HEK293 (cell line): Measurements from ENCODE around the gene DHRS7.

Source experiments
- CTCF ChIA-PET: fragments of 350-600 bp; formaldehyde crosslinking; extraction: SDS; loops from one replicate; lab custom pipeline; 2021; ENCODE audit warnings: antibody characterized with exemption; lab: Yijun Ruan, JAX
- POLR2A ChIA-PET: fragments of 300-600 bp; formaldehyde crosslinking; extraction: SDS; loops from one replicate; lab custom pipeline; 2020; ENCODE audit warnings: antibody characterized with exemption, inconsistent platforms; lab: Yijun Ruan, JAX
- H3K27ac ChIP-seq: fragments of 200-500 bp; sonication (Bioruptor generic); 2 replicates; pipeline ENCODE4 v1.5.1; 2014; ENCODE audit warnings: low read depth, low read length, control low read depth, inconsistent platforms; ENCODE audit errors: extremely low read depth
- H3K36me3 ChIP-seq, 2 experiments: fragments of 200-500 bp in 1 of 2; sonication (Bioruptor generic) in 1 of 2; 1 replicate in 1 of 2; 2 replicates in 1 of 2; pipeline ENCODE4 v1.5.1; 2014 to 2017; ENCODE audit warnings: inconsistent platforms in 2 of 2, low read length in 2 of 2; ENCODE audit not compliant: control insufficient read depth in 2 of 2, insufficient read depth in 1 of 2
- H3K4me1 ChIP-seq: fragments of 200-500 bp; sonication (Bioruptor generic); 2 replicates; pipeline ENCODE4 v1.5.1; 2014; ENCODE audit warnings: mild to moderate bottlenecking, low read length, inconsistent platforms; ENCODE audit not compliant: control insufficient read depth, insufficient read depth
- H3K4me3 ChIP-seq: 2 replicates; pipeline ENCODE4 v1.5.1; 2011; ENCODE audit warnings: low read depth, mild to moderate bottlenecking, control low read depth, low read length, moderate library complexity
- H3K9me3 ChIP-seq: fragments of 200-500 bp; sonication (Bioruptor generic); 2 replicates; pipeline ENCODE4 v1.5.1; 2014; ENCODE audit warnings: low read depth, low read length, inconsistent platforms; ENCODE audit not compliant: control insufficient read depth, insufficient read depth
- GLIS2 ChIP-seq: fragments of 450-650 bp; formaldehyde crosslinking; IDR thresholded peaks from 2 replicates; pipeline ENCODE4 v1.5.1; 2016; ENCODE audit warnings: missing biosample characterization, missing genetic modification characterization
- IKZF3 ChIP-seq: fragments of 450-650 bp; IDR thresholded peaks from 2 replicates; pipeline ENCODE4 v1.5.0; 2018; ENCODE audit warnings: missing biosample characterization, mild to moderate bottlenecking, missing genetic modification characterization, moderate library complexity
- TRIM28 ChIP-seq: IDR thresholded peaks from 2 replicates; pipeline ENCODE4 v1.6.1; 2011; ENCODE audit warnings: low read length, control low read depth, borderline replicate concordance
- ZFHX2 ChIP-seq: fragments of 450-650 bp; formaldehyde crosslinking; conservative IDR thresholded peaks from 2 replicates; pipeline ENCODE4 v1.5.1; 2016; ENCODE audit warnings: missing biosample characterization, missing genetic modification characterization
- ZNF174 ChIP-seq: fragments of 450-650 bp; formaldehyde crosslinking; IDR thresholded peaks from 2 replicates; pipeline ENCODE4 v1.5.0; 2017; ENCODE audit warnings: missing biosample characterization, mild to moderate bottlenecking, missing genetic modification characterization
- ZNF248 ChIP-seq: fragments of 450-650 bp; formaldehyde crosslinking; IDR thresholded peaks from 2 replicates; pipeline ENCODE4 v1.5.1; 2017; ENCODE audit warnings: missing biosample characterization, missing genetic modification characterization
- ZNF48 ChIP-seq: fragments of 450-650 bp; formaldehyde crosslinking; IDR thresholded peaks from 2 replicates; pipeline ENCODE4 v1.5.1; 2016; ENCODE audit warnings: missing biosample characterization, missing genetic modification characterization
- ZNF658 ChIP-seq: fragments of 450-650 bp; formaldehyde crosslinking; IDR thresholded peaks from 2 replicates; pipeline ENCODE4; 2016; ENCODE audit warnings: missing biosample characterization, missing genetic modification characterization
- ZNF792 ChIP-seq: fragments of 450-650 bp; formaldehyde crosslinking; IDR thresholded peaks from 2 replicates; pipeline ENCODE4 v1.5.1; 2016; ENCODE audit warnings: missing biosample characterization, missing genetic modification characterization
- TF ChIP-seq, protein P1 (sequence below): fragments of 450-650 bp; formaldehyde crosslinking; IDR thresholded peaks from 2 replicates; pipeline ENCODE4 v1.5.1; 2017; ENCODE audit warnings: missing biosample characterization, missing genetic modification characterization
- TF ChIP-seq, protein P2 (sequence below): fragments of 450-650 bp; formaldehyde crosslinking; IDR thresholded peaks from 2 replicates; pipeline ENCODE4 v1.5.1; 2016; ENCODE audit warnings: missing biosample characterization, missing genetic modification characterization
- TF ChIP-seq, protein P3 (sequence below): fragments of 450-650 bp; formaldehyde crosslinking; IDR thresholded peaks from 2 replicates; pipeline ENCODE4 v1.5.1; 2016; ENCODE audit warnings: missing biosample characterization, missing genetic modification characterization
- TF ChIP-seq, protein P4 (sequence below): fragments of 450-650 bp; formaldehyde crosslinking; IDR thresholded peaks from 2 replicates; pipeline ENCODE4 v1.5.1; 2017; ENCODE audit warnings: missing biosample characterization, missing genetic modification characterization

Gene DHRS7

DNA sequence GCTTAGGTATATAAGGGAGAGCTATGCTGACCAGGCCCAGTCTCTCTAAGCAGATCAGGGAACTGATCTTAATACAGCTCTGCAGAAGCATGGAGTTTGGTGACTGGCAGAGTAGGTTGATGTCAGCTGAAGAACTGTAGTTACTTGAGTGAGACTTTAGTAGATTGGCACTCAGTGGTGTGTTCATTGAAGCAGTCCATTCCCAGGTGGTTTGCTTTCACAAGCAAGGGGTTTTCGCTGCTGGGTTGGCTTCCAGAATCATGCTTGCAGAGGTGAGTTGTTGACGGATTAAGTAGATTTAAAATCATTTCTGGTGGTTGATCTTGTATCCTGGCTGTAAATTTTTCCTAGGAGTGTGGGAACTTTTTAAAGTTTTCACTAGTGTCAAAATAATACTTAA lies 6.5 kb upstream of the DHRS7 start:
- CTCF ChIA-PET: interaction anchor here (0.7 to 1.0 kb wide), 3 partner anchors 12 to 706 kb away, joined by 3 to 4 read pairs (median 4); no protein-coding TSS in a partner anchor
- no peaks in the 10 kb centered on the region for H3K4me1 ChIP-seq
- TF ChIP-seq ZNF792 (no peak), GLIS2 (tag by site-specific recombination) (no peak), IKZF3 (tag by site-specific recombination) (no peak), ZNF174 (tag by site-specific recombination) (no peak), ZNF248 (tag by site-specific recombination) (no peak), ZNF48 (no peak), ZNF658 (no peak)
- TF ChIP-seq, protein P1, sequence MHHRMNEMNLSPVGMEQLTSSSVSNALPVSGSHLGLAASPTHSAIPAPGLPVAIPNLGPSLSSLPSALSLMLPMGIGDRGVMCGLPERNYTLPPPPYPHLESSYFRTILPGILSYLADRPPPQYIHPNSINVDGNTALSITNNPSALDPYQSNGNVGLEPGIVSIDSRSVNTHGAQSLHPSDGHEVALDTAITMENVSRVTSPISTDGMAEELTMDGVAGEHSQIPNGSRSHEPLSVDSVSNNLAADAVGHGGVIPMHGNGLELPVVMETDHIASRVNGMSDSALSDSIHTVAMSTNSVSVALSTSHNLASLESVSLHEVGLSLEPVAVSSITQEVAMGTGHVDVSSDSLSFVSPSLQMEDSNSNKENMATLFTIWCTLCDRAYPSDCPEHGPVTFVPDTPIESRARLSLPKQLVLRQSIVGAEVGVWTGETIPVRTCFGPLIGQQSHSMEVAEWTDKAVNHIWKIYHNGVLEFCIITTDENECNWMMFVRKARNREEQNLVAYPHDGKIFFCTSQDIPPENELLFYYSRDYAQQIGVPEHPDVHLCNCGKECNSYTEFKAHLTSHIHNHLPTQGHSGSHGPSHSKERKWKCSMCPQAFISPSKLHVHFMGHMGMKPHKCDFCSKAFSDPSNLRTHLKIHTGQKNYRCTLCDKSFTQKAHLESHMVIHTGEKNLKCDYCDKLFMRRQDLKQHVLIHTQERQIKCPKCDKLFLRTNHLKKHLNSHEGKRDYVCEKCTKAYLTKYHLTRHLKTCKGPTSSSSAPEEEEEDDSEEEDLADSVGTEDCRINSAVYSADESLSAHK: no peak
- TF ChIP-seq, protein P2, sequence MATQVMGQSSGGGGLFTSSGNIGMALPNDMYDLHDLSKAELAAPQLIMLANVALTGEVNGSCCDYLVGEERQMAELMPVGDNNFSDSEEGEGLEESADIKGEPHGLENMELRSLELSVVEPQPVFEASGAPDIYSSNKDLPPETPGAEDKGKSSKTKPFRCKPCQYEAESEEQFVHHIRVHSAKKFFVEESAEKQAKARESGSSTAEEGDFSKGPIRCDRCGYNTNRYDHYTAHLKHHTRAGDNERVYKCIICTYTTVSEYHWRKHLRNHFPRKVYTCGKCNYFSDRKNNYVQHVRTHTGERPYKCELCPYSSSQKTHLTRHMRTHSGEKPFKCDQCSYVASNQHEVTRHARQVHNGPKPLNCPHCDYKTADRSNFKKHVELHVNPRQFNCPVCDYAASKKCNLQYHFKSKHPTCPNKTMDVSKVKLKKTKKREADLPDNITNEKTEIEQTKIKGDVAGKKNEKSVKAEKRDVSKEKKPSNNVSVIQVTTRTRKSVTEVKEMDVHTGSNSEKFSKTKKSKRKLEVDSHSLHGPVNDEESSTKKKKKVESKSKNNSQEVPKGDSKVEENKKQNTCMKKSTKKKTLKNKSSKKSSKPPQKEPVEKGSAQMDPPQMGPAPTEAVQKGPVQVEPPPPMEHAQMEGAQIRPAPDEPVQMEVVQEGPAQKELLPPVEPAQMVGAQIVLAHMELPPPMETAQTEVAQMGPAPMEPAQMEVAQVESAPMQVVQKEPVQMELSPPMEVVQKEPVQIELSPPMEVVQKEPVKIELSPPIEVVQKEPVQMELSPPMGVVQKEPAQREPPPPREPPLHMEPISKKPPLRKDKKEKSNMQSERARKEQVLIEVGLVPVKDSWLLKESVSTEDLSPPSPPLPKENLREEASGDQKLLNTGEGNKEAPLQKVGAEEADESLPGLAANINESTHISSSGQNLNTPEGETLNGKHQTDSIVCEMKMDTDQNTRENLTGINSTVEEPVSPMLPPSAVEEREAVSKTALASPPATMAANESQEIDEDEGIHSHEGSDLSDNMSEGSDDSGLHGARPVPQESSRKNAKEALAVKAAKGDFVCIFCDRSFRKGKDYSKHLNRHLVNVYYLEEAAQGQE (tag by site-specific recombination): no peak
- TF ChIP-seq, all 188 proteins: peak for 0
- POLR2A ChIA-PET: no interaction called here
- no peak overlapping the region for H3K4me3 ChIP-seq
- H3K36me3 ChIP-seq: no peaks in the 10 kb centered on the region
- no peak overlapping the region for H3K27ac ChIP-seq
- no peaks in the 10 kb centered on the region for H3K9me3 ChIP-seq

DNA sequence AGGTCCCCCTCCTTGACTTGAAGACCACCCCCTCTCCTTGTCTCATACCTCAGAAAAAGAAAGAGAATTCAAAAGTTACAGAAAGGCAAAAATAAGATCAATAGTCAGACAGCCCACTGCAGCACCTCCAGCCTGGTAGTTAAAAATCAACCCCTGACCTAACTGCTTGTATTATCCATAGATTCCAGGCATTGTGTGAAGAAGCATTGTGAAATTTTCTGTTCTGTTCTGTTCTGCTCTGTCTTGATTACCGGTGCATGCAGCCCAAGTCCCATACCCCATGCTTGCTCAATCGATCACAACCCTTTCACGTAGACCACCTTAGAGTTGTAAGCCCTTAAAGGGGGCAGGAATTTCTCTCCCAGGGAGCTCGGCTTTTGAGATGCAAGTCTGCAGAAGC lies 5.8 kb upstream of the DHRS7 start:
- Histone ChIP-seq H3K4me3 (no peak overlapping the region), H3K4me1 (no peaks in the 10 kb centered on the region), H3K27ac (no peak overlapping the region), H3K36me3 (no peaks in the 10 kb centered on the region), H3K9me3 (no peaks in the 10 kb centered on the region)
- POLR2A ChIA-PET: no interaction called here
- CTCF ChIA-PET: interaction anchor here (0.7 to 1.8 kb wide), 2 partner anchors 13 to 707 kb away, joined by 3 to 9 read pairs; no protein-coding TSS in a partner anchor
- TF ChIP-seq, protein P3, sequence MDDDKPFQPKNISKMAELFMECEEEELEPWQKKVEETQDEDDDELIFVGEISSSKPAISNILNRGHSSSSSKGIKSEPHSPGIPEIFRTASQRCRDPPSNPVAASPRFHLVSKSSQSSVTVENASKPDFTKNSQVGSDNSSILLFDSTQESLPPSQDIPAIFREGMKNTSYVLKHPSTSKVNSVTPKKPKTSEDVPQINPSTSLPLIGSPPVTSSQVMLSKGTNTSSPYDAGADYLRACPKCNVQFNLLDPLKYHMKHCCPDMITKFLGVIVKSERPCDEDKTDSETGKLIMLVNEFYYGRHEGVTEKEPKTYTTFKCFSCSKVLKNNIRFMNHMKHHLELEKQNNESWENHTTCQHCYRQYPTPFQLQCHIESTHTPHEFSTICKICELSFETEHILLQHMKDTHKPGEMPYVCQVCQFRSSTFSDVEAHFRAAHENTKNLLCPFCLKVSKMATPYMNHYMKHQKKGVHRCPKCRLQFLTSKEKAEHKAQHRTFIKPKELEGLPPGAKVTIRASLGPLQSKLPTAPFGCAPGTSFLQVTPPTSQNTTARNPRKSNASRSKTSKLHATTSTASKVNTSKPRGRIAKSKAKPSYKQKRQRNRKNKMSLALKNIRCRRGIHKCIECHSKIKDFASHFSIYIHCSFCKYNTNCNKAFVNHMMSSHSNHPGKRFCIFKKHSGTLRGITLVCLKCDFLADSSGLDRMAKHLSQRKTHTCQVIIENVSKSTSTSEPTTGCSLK (tag by site-specific recombination): no peak
- TF ChIP-seq TRIM28 (no peak), ZFHX2 (tag by site-specific recombination) (no peak)
- TF ChIP-seq, protein P4, sequence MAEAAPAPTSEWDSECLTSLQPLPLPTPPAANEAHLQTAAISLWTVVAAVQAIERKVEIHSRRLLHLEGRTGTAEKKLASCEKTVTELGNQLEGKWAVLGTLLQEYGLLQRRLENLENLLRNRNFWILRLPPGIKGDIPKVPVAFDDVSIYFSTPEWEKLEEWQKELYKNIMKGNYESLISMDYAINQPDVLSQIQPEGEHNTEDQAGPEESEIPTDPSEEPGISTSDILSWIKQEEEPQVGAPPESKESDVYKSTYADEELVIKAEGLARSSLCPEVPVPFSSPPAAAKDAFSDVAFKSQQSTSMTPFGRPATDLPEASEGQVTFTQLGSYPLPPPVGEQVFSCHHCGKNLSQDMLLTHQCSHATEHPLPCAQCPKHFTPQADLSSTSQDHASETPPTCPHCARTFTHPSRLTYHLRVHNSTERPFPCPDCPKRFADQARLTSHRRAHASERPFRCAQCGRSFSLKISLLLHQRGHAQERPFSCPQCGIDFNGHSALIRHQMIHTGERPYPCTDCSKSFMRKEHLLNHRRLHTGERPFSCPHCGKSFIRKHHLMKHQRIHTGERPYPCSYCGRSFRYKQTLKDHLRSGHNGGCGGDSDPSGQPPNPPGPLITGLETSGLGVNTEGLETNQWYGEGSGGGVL (tag by site-specific recombination): no peak
- TF ChIP-seq, all 188 proteins: peak for 0
